HUES48 (cell line): ENCODE results near the gene FTO.

Source experiments
- H3K27ac ChIP-seq: one replicate; pipeline ENCODE4 v1.7.0; 2013; ENCODE audit warnings: low read depth, low read length, inconsistent platforms
- H3K27me3 ChIP-seq: 2 replicates; pipeline ENCODE4 v1.6.1; 2013; ENCODE audit warnings: mild to moderate bottlenecking, low read length; ENCODE audit not compliant: control insufficient read depth, insufficient read depth
- H3K36me3 ChIP-seq: 2 replicates; pipeline ENCODE4 v1.6.1; 2013; ENCODE audit warnings: low read length; ENCODE audit not compliant: control insufficient read depth, insufficient read depth
- H3K4me1 ChIP-seq: 2 replicates; pipeline ENCODE4 v1.6.1; 2013; ENCODE audit warnings: mild to moderate bottlenecking, low read length; ENCODE audit not compliant: control insufficient read depth, insufficient read depth
- H3K4me3 ChIP-seq: 2 replicates; pipeline ENCODE4 v1.5.1; 2013; ENCODE audit warnings: mild to moderate bottlenecking, low read depth, low read length
- H3K9ac ChIP-seq: 2 replicates; pipeline ENCODE4 v1.6.1; 2013; ENCODE audit warnings: mild to moderate bottlenecking, low read depth, low read length, moderate library complexity
- H3K9me3 ChIP-seq: 2 replicates; pipeline ENCODE4 v1.6.1; 2013; ENCODE audit warnings: low read length; ENCODE audit not compliant: control insufficient read depth, insufficient read depth

The FTO gene

DNA sequence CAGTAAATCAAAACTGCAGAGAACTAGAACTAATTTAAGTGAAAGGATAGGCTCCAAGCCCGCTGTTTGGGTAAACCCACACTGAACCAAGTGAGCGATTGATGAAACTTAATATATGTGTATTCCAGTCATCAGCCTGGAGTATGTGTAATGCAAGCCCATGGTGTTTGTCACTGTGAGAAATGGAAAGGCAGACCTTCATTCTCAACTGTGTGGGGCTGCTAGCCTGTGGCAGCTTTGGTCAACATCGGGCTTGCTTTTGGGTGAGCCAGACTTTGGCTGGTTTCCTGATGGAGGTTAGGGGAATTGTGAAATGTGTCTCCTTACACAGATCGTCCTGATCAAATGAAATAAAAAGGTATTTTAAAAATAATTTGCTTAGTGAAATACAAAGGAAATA, 302.7 kb downstream of the FTO start:
- H3K36me3 ChIP-seq: no peaks in the 10 kb centered on the region
- H3K4me3 ChIP-seq: no peak overlapping the region
- no peaks in the 10 kb centered on the region for H3K4me1 ChIP-seq
- H3K27ac ChIP-seq: no peak overlapping the region
- no peaks in the 10 kb centered on the region for H3K27me3 ChIP-seq
- no peaks in the 10 kb centered on the region for H3K9me3 ChIP-seq
- no peak overlapping the region for H3K9ac ChIP-seq

DNA sequence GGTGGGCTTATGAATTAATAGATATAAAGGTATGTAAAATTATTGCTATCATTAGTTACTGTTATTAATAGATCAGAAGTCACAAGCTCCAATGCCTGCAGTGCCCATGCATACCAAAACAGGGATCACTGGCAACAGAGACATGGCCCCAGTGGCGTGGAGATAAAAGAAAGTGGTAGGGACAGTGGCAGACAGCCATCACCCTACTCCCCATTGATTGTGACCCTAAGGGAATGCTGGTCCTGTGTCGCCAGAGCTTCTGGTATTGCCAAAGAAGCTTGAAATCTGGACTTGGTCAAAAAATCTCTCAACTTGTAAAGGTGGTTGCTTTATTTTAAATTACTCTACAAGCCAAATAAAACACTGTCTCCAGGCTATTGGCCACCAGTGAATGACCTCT, 303.5 kb downstream of the FTO start:
- no peak overlapping the region for H3K4me3 ChIP-seq
- H3K4me1 ChIP-seq: no peaks in the 10 kb centered on the region
- H3K36me3 ChIP-seq: no peaks in the 10 kb centered on the region
- no peaks in the 10 kb centered on the region for H3K27me3 ChIP-seq
- no peaks in the 10 kb centered on the region for H3K9me3 ChIP-seq
- H3K9ac ChIP-seq: no peak overlapping the region
- H3K27ac ChIP-seq: no peak overlapping the region

DNA sequence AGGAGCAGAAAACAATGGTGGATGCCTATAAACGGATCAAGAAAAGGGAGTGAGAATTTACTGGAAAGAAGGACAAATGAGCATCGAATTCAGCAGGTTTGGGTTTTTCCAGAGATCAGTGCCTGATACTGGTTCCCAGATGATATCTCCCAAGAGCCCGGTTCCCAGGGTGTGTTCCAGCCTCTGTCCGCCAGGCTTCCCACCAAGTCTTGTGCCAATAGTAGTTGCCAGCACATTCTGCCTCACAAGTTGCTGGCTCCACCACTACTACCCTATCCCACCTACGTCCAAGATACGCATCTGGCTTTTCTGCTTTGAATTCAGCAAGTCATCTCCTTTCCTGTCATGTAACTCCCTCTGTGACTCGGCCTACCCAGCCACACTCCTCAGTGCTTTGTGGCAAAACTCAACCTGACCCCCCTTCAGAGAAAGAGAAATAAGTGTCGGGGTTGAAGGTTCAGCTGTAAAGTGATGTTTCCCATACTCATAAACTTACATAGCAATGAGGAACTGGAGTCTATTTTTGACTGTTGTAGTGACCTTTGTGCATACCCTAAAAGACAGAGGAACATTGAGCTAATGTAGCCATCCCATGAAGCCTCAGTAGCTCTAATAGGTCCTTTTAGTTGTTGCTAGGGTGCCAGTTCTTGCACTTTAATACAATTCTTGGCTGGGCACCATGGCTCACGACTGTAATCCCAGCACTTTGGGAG, 305.7 kb downstream of the FTO start:
- H3K4me3 ChIP-seq: no peak overlapping the region
- H3K9ac ChIP-seq: no peak overlapping the region
- H3K27me3 ChIP-seq: no peaks in the 10 kb centered on the region
- H3K36me3 ChIP-seq: no peaks in the 10 kb centered on the region
- no peaks in the 10 kb centered on the region for H3K4me1 ChIP-seq
- H3K9me3 ChIP-seq: no peaks in the 10 kb centered on the region
- no peak overlapping the region for H3K27ac ChIP-seq

DNA sequence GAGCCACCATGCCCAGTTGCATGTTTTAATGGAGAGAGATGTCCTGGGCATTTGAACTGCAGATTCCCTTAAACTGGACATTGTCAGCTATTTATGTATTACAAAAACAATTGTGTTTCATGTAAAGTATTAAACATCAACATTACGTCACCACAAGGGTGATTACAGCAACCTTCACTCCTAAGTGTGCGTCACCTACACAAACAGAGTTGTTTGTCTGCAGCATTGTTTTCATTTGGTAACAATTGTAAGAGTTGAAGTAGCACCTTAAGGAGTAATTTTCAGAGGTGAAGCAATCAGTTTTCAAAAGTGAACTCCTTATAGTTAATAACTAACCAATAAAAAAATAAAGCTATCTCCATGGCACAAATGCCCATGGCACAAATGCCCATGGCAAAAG, 311.2 kb downstream of the FTO start:
- no peaks in the 10 kb centered on the region for H3K27me3 ChIP-seq
- H3K27ac ChIP-seq: no peak overlapping the region
- H3K9ac ChIP-seq: no peak overlapping the region
- no peak overlapping the region for H3K4me3 ChIP-seq
- peaks cover 16% of the 10 kb centered on the region for H3K4me1 ChIP-seq
- H3K36me3 ChIP-seq: no peaks in the 10 kb centered on the region
- no peaks in the 10 kb centered on the region for H3K9me3 ChIP-seq

DNA sequence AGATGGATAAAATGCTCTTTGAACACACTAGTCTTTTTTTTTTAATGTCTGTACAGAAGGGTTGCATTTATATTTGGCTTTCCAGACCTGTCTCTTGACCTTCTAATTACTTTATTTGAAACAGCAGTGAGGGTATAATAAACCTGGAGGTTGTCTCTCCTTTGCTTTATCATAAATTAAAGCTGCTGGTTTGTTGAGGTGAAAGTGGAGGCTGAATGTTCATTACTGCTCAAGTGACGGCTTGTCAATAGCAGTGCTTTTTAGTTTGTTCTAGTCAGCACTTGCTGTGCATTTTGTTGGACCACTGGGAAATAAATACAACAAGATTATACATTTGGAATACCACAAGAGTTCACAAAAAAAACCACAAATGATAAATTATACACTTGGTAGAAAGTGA, 318.4 kb downstream of the FTO start:
- H3K27me3 ChIP-seq: no peaks in the 10 kb centered on the region
- H3K27ac ChIP-seq: no peak overlapping the region
- no peak overlapping the region for H3K4me3 ChIP-seq
- peaks cover 4% of the 10 kb centered on the region; the same call in 1 of the 2 replicates for H3K4me1 ChIP-seq
- H3K9me3 ChIP-seq: no peaks in the 10 kb centered on the region
- no peaks in the 10 kb centered on the region for H3K36me3 ChIP-seq
- H3K9ac ChIP-seq: no peak overlapping the region

DNA sequence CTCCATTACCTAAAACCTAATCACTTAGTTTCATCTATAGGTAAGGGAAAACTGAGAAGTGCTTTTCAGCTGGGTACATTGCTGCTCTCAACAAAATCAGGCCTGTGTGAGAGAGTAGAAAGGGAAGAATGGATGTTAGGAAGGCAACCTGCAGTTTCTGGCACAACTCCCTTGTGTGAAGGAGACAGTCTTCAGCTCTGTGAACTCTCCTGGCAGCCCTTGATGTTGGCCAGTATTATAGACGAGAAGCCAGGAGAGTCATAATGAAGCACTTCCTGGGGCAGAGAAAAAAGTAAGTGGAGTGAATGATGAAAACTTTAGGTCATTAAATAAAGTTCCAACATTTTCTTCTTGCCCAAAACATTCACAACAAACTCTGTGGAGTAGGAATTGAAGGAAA, 322.5 kb downstream of the FTO start:
- no peaks in the 10 kb centered on the region for H3K9me3 ChIP-seq
- no peaks in the 10 kb centered on the region for H3K4me1 ChIP-seq
- no peak overlapping the region for H3K9ac ChIP-seq
- H3K27ac ChIP-seq: no peak overlapping the region
- H3K36me3 ChIP-seq: no peaks in the 10 kb centered on the region
- no peaks in the 10 kb centered on the region for H3K27me3 ChIP-seq
- no peak overlapping the region for H3K4me3 ChIP-seq

DNA sequence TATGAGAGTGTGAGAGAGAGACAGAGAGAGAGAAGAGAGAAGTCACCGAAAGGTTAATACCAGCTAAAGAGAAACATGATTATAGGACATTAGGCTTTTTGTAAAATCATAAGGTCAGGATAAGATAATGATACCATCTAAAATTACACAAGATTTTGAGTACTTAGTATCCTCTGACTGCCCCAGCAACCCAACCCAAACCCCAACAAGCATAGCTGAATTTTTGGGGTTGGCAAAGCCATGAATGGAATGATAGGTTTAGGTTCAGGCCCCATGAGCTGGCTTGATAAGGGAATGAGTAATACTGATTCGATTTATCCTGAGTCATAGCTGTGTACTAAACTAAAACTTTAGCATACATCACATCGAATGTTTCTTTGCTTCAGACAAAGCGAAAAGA, 323.1 kb downstream of the FTO start:
- no peak overlapping the region for H3K4me3 ChIP-seq
- H3K4me1 ChIP-seq: no peaks in the 10 kb centered on the region
- H3K36me3 ChIP-seq: no peaks in the 10 kb centered on the region
- H3K27me3 ChIP-seq: no peaks in the 10 kb centered on the region
- no peak overlapping the region for H3K9ac ChIP-seq
- no peaks in the 10 kb centered on the region for H3K9me3 ChIP-seq
- H3K27ac ChIP-seq: no peak overlapping the region

DNA sequence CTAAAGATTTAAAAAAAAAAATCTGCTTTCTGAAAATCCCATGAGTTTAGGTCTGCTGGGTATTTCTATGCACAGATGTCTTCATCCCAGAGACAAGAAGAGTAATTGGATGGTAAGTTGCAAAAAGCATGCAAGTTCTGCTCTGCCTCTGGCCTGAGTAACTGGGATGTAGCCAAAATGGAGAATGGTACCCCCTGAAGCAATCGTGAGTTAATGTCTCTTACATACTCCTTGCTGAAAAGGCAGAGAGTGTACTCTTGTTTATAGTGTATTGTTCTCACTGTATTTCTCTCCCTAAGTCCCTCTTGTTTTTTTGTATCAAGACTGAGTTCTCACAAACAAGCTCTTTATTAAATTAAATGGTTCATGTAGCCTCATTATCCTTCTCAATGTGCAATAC, 323.6 kb downstream of the FTO start:
- Histone ChIP-seq H3K9ac (no peak overlapping the region), H3K9me3 (no peaks in the 10 kb centered on the region), H3K36me3 (no peaks in the 10 kb centered on the region), H3K4me3 (no peak overlapping the region), H3K27me3 (no peaks in the 10 kb centered on the region), H3K27ac (no peak overlapping the region), H3K4me1 (no peaks in the 10 kb centered on the region)

DNA sequence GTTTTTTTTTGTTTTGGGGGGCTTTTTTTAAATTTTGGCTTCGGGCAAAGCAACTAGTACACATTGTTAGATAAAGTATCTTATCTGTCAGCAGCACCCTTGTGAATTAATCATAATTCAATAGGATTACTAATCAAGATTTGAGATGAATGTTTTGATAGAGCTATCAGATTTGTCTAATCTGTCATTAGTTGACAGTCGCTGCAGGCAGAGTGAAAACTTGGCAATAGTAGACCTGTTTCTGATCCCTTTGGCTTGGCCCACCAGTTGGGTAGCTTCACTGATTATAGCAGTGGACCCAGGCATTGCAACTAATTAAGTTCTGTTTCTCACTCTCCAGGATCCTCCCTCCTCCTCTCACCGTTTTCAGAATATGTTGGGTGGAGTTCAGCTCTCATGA, 324.0 kb downstream of the FTO start:
- Histone ChIP-seq H3K27ac (no peak overlapping the region), H3K27me3 (no peaks in the 10 kb centered on the region), H3K9me3 (no peaks in the 10 kb centered on the region), H3K9ac (no peak overlapping the region), H3K4me1 (no peaks in the 10 kb centered on the region), H3K4me3 (no peak overlapping the region), H3K36me3 (no peaks in the 10 kb centered on the region)

DNA sequence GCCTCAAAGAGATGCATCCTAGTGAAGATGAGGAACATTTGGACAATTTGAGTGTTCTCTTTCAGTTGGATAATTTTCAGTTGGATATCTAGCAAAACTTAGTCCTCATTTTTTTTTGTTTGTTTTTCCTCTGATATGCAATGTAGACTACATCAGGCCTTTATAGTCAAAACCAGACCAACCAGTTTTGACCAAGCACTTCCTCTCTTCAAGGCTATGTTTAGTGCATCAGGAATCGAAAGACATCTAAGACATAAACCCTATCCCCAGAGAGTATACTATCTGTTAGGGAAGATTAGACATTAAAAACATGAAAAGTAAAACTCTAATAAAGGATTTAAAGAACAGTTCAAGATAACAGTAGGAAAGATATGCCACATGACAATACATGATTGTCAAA, 326.5 kb downstream of the FTO start:
- Histone ChIP-seq H3K36me3 (no peaks in the 10 kb centered on the region), H3K4me3 (no peak overlapping the region), H3K9ac (no peak overlapping the region), H3K9me3 (no peaks in the 10 kb centered on the region), H3K4me1 (no peaks in the 10 kb centered on the region), H3K27ac (no peak overlapping the region), H3K27me3 (no peaks in the 10 kb centered on the region)

DNA sequence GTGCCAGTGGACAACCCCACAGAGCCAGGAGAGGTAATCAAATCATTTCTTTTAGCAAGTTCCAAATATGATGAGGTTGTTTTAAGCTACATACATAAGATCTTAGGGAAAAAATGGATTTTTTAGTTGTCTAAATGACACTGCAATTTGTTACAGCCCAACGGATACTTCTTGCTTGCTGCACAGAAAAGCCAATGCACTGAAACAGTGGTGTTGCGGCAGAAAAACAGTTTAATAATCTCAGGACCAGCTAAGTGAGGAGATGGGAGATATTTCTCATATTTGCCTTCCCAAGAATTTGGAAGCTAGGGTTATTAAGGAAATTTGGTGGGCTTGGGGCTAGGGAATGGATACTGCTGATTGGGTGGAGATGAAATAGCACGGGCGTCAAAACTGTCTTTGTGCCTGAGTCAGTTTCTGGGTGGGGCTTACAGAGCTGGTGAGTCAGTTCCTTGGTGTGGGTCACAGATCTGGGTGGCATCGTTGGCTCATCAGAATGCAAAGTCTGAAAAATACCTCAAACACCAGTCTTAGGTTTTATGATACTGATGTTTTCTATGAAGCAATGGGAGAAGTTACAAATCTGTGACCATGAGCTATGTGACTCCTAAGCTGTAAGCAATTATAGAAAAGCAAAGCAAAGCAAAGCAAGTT, 327.3 kb downstream of the FTO start:
- H3K9me3 ChIP-seq: no peaks in the 10 kb centered on the region
- no peak overlapping the region for H3K27ac ChIP-seq
- no peak overlapping the region for H3K9ac ChIP-seq

More for the DNA sequence above, 327.3 kb downstream of the FTO start:
- Histone ChIP-seq H3K36me3 (no peaks in the 10 kb centered on the region), H3K4me1 (no peaks in the 10 kb centered on the region), H3K4me3 (no peak overlapping the region), H3K27me3 (no peaks in the 10 kb centered on the region)
